B cell (primary cell): Measurements from ENCODE around the gene AKR1B15.

Experiments used
- CTCF ChIP-seq: fragments of 200-600 bp; IDR thresholded peaks from one replicate; pipeline ENCODE4 v1.8.0; 2022; ENCODE audit warnings: antibody characterized with exemption, mild to moderate bottlenecking
- EZH2 ChIP-seq: IDR thresholded peaks from 2 replicates; pipeline ENCODE4 v1.6.1; 2012; ENCODE audit warnings: borderline replicate concordance, low read depth, mild to moderate bottlenecking, moderate library complexity, low read length; ENCODE audit not compliant: insufficient read depth, poor library complexity, severe bottlenecking

- TF ChIP-seq CTCF (no peak), EZH2 (no peak)
Measured at GRCh38 chr7:134571101-134571500, 22.2 kb downstream of the AKR1B15 start.
